DMS153 treated with DMSO at 0.1 percent for 48 hours (cell line): ENCODE results near the gene STAT5A.
A peak's percentile ranks its signal among the peaks of the same experiment; 100 is the strongest.

Source experiments
- DNase-seq: peaks from one replicate; lab custom pipeline; 2025; ENCODE audit not compliant: unreplicated experiment; lab: John Stamatoyannopoulos, UW

Gene STAT5A

GRCh38 chr17:42322382-42323267 is 34.3 kb downstream of the STAT5A start:
- DNase-seq, result peak; percentile 79

- no peak for DNase-seq
Measured at GRCh38 chr17:42323268-42323773, 35.0 kb downstream of the STAT5A start.

- no peak for DNase-seq
Measured at GRCh38 chr17:42325026-42325425, 36.7 kb downstream of the STAT5A start.

GRCh38 chr17:42329025-42329976 is 41.0 kb downstream of the STAT5A start:
- DNase-seq, result no peak

GRCh38 chr17:42333053-42333452 is 44.8 kb downstream of the STAT5A start:
- DNase-seq, result no peak

GRCh38 chr17:42334677-42335076 is 46.4 kb downstream of the STAT5A start:
- DNase-seq, result no peak

GRCh38 chr17:42337442-42337841 is 49.1 kb downstream of the STAT5A start:
- DNase-seq, result no peak

GRCh38 chr17:42338427-42338985 is 50.2 kb downstream of the STAT5A start:
- DNase-seq, result no peak

GRCh38 chr17:42339221-42339620 is 50.9 kb downstream of the STAT5A start:
- no peak for DNase-seq

GRCh38 chr17:42340691-42341127 is 52.4 kb downstream of the STAT5A start:
- DNase-seq, result no peak

- no peak for DNase-seq
Measured at GRCh38 chr17:42341568-42341967, 53.3 kb downstream of the STAT5A start.

GRCh38 chr17:42342242-42343008 is 54.1 kb downstream of the STAT5A start:
- DNase-seq, result no peak

GRCh38 chr17:42345396-42346073 is 57.2 kb downstream of the STAT5A start:
- no peak for DNase-seq

GRCh38 chr17:42346481-42346880 is 58.2 kb downstream of the STAT5A start:
- no peak for DNase-seq

- DNase-seq, result no peak
Measured at GRCh38 chr17:42347198-42347597, 58.9 kb downstream of the STAT5A start.

GRCh38 chr17:42347606-42348005 is 59.3 kb downstream of the STAT5A start:
- no peak for DNase-seq

GRCh38 chr17:42348104-42348503 is 59.8 kb downstream of the STAT5A start:
- no peak for DNase-seq

- DNase-seq, result no peak
Measured at GRCh38 chr17:42354956-42355843, 66.9 kb downstream of the STAT5A start.

- no peak for DNase-seq
Measured at GRCh38 chr17:42358434-42358833, 70.1 kb downstream of the STAT5A start.
